ENCODE data around the gene SERINC2.

Gene SERINC2

DNA sequence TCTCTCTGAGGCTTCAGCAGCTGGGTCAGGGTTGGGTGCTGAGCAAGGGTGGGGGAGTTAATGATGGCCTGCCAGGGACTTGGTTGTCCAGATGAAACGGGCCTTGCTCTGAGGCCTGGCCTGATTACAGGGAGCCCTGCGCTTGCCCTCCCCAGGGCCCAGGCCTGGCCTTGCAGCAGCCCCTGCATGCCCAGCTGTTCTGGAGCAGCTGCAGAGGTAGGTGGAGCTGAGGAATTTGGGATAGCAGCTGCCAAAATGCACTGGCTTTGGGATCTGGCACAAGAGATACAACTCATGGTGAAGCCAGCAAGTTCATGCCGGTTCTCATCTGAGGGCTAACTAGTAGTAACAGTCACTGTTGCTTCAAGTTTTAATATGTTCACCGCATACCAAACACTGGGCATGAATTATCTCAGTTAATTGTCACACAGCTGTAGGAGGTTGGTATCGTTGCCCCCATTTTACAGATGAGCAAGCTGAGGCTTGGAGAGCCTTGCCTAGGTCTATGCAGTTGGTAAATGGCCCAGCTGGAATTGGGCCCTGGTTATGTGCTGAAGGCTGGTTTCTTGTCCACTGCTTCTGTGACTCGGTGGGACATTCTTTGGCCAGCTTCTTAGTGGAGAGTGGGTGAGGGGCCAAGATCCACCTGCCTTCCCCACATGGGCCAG, 7.3 kb upstream of the SERINC2 start:
- TF ChIP-seq, protein P1, sequence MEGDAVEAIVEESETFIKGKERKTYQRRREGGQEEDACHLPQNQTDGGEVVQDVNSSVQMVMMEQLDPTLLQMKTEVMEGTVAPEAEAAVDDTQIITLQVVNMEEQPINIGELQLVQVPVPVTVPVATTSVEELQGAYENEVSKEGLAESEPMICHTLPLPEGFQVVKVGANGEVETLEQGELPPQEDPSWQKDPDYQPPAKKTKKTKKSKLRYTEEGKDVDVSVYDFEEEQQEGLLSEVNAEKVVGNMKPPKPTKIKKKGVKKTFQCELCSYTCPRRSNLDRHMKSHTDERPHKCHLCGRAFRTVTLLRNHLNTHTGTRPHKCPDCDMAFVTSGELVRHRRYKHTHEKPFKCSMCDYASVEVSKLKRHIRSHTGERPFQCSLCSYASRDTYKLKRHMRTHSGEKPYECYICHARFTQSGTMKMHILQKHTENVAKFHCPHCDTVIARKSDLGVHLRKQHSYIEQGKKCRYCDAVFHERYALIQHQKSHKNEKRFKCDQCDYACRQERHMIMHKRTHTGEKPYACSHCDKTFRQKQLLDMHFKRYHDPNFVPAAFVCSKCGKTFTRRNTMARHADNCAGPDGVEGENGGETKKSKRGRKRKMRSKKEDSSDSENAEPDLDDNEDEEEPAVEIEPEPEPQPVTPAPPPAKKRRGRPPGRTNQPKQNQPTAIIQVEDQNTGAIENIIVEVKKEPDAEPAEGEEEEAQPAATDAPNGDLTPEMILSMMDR (IDR thresholded peaks at IDR 0.05), result no peak
- Histone ChIP-seq H3K27me3 (peaks cover 12% of the 10 kb centered on the region), H3K27ac (no peak overlapping the region), H3K9me3 (no peaks in the 10 kb centered on the region), H3K36me3 (no peaks in the 10 kb centered on the region), H3K4me1 (ENCODE audit: control insufficient read depth in 1 of 2, insufficient read depth in 1 of 2, low read depth in 1 of 2, low read length in 1 of 2) (peaks cover 0 to 2% of the 10 kb centered on the region in 2 experiments), H3K4me3 (ENCODE audit: low read depth in 1 of 2, low read length in 1 of 2) (no peak overlapping the region)

DNA sequence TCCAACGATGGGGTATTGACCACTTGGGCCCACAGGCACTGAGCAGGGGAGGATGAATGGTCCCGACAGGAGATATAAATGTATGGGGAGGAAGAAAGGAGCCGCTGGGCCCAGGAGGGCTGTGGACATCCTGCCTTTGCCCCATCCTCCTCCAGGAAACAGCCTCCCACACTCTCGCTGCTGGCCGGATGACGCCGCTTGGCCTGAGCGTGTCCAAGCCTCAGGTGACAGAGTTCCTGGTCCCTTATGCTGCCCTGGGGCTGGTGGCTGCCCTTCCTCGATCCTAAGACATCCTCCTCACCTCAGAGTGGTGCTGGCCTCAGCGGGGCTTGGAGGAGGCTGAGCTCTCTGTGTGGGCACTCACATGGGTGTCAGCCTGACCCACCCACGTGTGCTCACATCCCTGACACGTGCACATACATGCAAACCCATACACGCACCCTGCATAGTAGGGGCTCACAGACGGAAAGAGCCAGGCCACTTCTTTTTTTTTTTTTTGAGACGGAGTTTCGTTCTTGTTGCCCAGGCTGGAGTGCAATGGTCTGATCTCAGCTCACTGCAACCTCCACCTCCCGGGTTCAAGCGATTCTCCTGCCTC, 5.9 kb upstream of the SERINC2 start:
- Histone ChIP-seq H3K9me3 (no peaks in the 10 kb centered on the region), H3K36me3 (no peaks in the 10 kb centered on the region), H3K27ac (no peak overlapping the region), H3K27me3 (peaks cover 26% of the 10 kb centered on the region), H3K4me3 (ENCODE audit: low read depth in 1 of 2, low read length in 1 of 2) (no peak overlapping the region), H3K4me1 (ENCODE audit: control insufficient read depth in 1 of 2, insufficient read depth in 1 of 2, low read depth in 1 of 2, low read length in 1 of 2) (no peaks in the 10 kb centered on the region)
- TF ChIP-seq, protein P1 (IDR thresholded peaks at IDR 0.05), result no peak

DNA sequence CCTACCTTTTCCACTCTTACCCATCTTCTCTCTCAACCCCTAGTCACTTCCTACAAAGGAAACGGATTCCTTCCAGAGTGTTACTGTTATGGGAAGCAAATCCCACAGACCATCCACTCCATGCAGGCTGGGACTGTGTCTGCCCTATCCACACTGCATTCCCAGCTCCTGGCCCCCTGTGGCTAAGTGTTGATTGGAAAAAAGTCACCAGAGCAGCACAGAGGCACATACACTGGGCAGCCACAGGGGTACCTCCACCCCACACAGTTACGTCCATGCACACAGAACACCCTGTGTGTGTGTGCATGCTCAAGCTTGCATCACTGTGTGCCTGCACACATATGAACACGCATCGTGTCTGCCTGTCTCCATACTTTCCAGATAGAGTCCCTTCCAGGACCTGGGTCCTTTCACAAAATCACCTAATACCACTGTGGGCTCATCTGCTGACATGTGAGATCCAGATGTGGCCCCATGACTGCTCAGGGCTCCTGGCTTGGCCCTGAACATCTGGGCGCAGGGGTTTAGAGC, 4.2 kb upstream of the SERINC2 start:
- no peaks in the 10 kb centered on the region for H3K9me3 ChIP-seq
- TF ChIP-seq, protein P1 (IDR thresholded peaks at IDR 0.05), result no peak
- no peak overlapping the region for H3K27ac ChIP-seq
- no peak overlapping the region for H3K4me3 ChIP-seq (ENCODE audit: low read depth in 1 of 2, low read length in 1 of 2)
- peaks cover 43% of the 10 kb centered on the region for H3K27me3 ChIP-seq
- peaks cover 6 to 11% of the 10 kb centered on the region in 2 experiments for H3K4me1 ChIP-seq (ENCODE audit: control insufficient read depth in 1 of 2, insufficient read depth in 1 of 2, low read depth in 1 of 2, low read length in 1 of 2)
- no peaks in the 10 kb centered on the region for H3K36me3 ChIP-seq

DNA sequence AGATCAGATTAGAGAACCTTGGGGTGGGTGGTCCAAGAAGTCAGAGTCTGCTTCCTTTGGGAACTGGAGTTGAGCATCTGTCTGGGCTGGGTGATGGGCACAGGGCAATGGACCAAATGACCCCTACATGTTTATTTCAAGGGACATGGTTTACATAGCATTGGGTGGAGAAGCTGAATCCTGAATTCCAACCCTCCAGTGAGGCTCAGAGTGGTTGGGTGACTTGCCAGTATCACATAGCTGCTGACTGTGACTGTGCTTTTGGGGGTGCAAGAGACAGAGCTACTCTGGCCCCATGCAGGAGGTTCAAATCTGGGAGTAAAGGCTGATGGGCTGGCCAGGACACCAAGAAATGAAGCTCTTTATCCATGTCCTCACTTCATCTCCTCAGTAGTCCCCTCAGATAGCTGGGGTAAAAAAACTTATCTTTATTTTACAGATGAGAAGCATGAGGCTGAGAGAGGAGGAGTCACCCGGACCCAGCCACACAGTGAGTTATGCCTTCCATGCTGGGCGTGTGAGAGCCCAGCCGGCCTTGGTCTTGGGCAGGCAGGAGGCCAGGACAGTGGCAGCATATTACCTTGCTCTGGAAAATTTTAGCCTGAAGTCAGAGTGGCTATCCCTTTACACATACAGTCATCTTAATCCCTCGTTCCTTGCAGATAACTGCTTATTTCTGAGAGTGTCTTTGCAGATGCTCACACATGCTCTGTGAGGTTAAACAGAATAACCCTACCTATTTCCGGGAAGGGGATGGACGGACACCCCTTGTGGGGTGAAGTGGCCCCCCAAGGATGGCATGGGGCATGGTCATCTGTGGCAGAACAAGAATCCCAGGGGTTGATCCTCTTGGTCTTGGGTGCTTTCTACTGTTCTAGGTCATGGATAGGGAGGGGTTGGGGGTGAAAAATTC, 2.8 kb upstream of the SERINC2 start:
- TF ChIP-seq, protein P1 (IDR thresholded peaks at IDR 0.05), result no peak

DNA sequence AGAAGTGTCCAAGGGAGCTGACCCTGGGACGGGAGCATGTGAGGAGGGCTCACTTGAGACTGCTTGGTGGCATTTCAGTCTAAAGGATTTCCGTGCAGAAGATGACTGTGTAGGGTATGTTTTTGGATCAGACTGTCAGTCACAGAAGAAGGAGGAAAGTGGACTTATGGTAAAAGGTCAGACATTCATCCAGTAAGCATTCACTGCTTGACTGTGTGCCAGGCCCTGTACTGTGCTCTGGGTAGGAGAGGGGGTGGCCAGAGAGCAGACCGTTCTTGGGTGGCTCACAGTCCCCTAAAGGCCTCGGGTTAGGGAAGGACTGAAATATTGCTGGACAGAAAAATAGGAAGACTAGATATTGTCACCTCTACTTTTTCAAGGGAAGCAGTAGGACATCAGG, 2.1 kb upstream of the SERINC2 start:
- Histone ChIP-seq H3K36me3 (no peaks in the 10 kb centered on the region), H3K9me3 (no peaks in the 10 kb centered on the region), H3K4me3 (ENCODE audit: low read depth in 1 of 2, low read length in 1 of 2) (no peak overlapping the region), H3K27ac (no peak overlapping the region), H3K27me3 (peaks cover 63% of the 10 kb centered on the region), H3K4me1 (ENCODE audit: control insufficient read depth in 1 of 2, insufficient read depth in 1 of 2, low read depth in 1 of 2, low read length in 1 of 2) (peaks cover 9 to 14% of the 10 kb centered on the region in 2 experiments)
- TF ChIP-seq, protein P1 (IDR thresholded peaks at IDR 0.05), result no peak

More for the DNA sequence above, 2.8 kb upstream of the SERINC2 start:
- Histone ChIP-seq H3K27me3 (peaks cover 56% of the 10 kb centered on the region), H3K36me3 (no peaks in the 10 kb centered on the region), H3K9me3 (no peaks in the 10 kb centered on the region), H3K4me3 (ENCODE audit: low read depth in 1 of 2, low read length in 1 of 2) (no peak overlapping the region), H3K4me1 (ENCODE audit: control insufficient read depth in 1 of 2, insufficient read depth in 1 of 2, low read depth in 1 of 2, low read length in 1 of 2) (peaks cover 9 to 14% of the 10 kb centered on the region in 2 experiments), H3K27ac (no peak overlapping the region)

Measured in neutrophil (primary cell).